ENCODE measurements around the gene SLC2A13.
"Not testable (repeated sequence)": the region's sequence is repeated elsewhere in the genome, so short reads cannot be mapped to it uniquely, and the experiment has no call there.

Gene SLC2A13

DNA sequence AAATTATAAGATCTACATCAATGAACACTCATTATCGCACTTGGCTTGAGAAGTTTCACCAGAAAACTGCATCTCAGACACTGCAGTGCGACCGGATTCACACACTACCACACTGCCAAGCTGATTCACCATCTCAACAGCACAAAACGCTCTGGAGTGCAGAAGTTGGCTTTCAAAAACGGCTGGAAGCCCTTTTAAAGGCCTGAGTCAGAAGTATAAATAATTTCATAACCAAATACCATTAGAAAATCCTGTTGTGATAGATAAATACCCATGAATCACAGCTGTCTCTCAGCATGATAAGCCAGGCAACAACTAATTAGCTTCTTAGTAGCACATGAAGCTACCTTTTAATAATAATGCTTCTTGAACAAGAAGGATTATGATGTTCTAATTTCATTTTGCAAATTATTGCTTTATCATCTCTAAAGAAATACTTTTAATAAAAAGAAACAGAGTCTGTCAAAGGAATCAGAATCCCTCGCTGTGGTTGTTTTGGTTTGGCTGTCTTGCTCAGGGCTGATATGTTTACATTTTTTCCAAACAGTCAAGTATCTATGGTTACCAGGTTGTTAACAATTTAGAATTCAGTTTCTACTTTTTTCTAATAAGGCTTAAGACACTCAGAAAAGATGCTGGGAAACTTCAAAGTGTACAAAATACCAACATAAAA is 51.2 kb downstream of the SLC2A13 start:
- H3K27me3 ChIP-seq (ENCODE audit: insufficient read depth, poor library complexity, severe bottlenecking) = no peaks in the 10 kb centered on the region
- DNase-seq (ENCODE audit: low spot score) (no peak), ATAC-seq (ENCODE audit: low read depth) (peak; percentile 70)
- H3K9me3 ChIP-seq (ENCODE audit: severe bottlenecking) = no peaks in the 10 kb centered on the region
- H3K27ac ChIP-seq (ENCODE audit: poor library complexity, severe bottlenecking) = no peak overlapping the region
- no peak for TF ChIP-seq CTCF (IDR thresholded peaks at IDR 0.05; ENCODE audit: poor library complexity, severe bottlenecking)
- H3K36me3 ChIP-seq (ENCODE audit: low read depth) = no peaks in the 10 kb centered on the region
- H3K4me3 ChIP-seq (ENCODE audit: severe bottlenecking) = no peak overlapping the region
- H3K4me1 ChIP-seq (ENCODE audit: insufficient read depth, poor library complexity, severe bottlenecking) = no peaks in the 10 kb centered on the region

DNA sequence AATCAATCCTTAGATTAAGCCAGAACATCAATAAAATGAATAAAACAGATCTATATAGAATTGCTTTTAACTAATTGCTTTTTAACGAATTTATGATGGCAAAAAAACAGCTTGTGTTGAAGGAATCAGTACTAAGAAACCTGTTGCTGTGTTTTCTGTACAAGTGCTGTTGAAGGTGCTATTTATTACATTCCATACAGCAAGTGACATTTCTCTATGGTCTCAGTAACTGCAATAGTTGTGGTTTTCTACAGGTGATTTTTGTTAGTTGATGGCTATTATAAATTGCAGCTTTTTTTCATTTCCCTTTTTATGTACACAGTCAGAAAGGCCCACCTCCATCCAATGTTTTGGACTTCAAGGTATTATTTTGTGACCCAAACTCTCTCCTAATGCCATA is 56.6 kb downstream of the SLC2A13 start:
- Histone ChIP-seq H3K36me3 (ENCODE audit: low read depth) (no peaks in the 10 kb centered on the region), H3K27me3 (ENCODE audit: insufficient read depth, poor library complexity, severe bottlenecking) (no peaks in the 10 kb centered on the region), H3K9me3 (ENCODE audit: severe bottlenecking) (no peaks in the 10 kb centered on the region), H3K27ac (ENCODE audit: poor library complexity, severe bottlenecking) (no peak overlapping the region), H3K4me3 (ENCODE audit: severe bottlenecking) (no peak overlapping the region), H3K4me1 (ENCODE audit: insufficient read depth, poor library complexity, severe bottlenecking) (no peaks in the 10 kb centered on the region)
- no peak for TF ChIP-seq CTCF (IDR thresholded peaks at IDR 0.05; ENCODE audit: poor library complexity, severe bottlenecking)
- DNase-seq (ENCODE audit: low spot score) (no peak), ATAC-seq (ENCODE audit: low read depth) (no peak)

DNA sequence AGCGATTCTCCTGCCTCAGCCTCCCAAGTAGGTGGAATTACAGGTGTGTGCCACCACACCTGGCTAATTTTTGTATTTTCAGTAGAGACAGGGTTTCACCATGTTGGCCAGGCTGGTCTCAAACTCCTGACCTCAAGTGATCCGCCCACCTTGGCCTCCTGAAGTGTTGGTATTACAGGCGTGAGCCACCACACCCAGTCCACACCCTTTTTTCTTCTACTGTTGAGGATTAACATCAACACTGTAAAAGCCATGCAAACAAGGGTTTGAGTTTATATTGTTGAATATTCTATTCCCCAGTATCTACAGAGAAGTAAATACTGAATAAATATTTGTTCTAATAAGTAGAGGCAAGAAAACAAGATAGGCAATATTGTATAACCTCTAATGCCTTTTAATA is 58.9 kb downstream of the SLC2A13 start:
- not testable (repeated sequence) for H3K9me3 ChIP-seq (ENCODE audit: severe bottlenecking); H3K27me3 ChIP-seq (ENCODE audit: insufficient read depth, poor library complexity, severe bottlenecking); H3K4me1 ChIP-seq (ENCODE audit: insufficient read depth, poor library complexity, severe bottlenecking); DNase-seq (ENCODE audit: low spot score); H3K4me3 ChIP-seq (ENCODE audit: severe bottlenecking); H3K27ac ChIP-seq (ENCODE audit: poor library complexity, severe bottlenecking); H3K36me3 ChIP-seq (ENCODE audit: low read depth); ATAC-seq (ENCODE audit: low read depth)

DNA sequence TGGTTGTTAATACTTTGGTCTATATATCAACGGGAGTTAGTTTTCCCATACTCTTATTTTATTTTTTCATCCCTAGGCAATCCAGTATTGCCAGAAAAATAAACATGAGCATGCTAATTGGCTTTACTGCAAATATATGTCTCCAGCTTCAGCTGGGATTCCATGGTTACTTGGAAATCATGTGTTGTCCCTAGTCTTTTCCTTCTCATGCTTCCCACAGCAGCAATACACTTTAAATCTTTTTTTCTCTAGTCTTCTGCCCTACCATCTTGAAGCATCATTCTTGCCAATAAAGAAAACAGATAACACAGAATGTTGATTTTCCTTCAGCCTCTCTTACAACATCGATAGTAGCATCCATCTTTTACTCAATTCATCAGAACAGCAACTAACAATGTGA is 60.2 kb downstream of the SLC2A13 start:
- no peaks in the 10 kb centered on the region for H3K27me3 ChIP-seq (ENCODE audit: insufficient read depth, poor library complexity, severe bottlenecking)
- no peak for DNase-seq (ENCODE audit: low spot score)
- H3K4me3 ChIP-seq (ENCODE audit: severe bottlenecking) = no peak overlapping the region
- ATAC-seq (ENCODE audit: low read depth) = no peak
- H3K27ac ChIP-seq (ENCODE audit: poor library complexity, severe bottlenecking) = no peak overlapping the region
- H3K9me3 ChIP-seq (ENCODE audit: severe bottlenecking) = no peaks in the 10 kb centered on the region
- H3K36me3 ChIP-seq (ENCODE audit: low read depth) = no peaks in the 10 kb centered on the region
- H3K4me1 ChIP-seq (ENCODE audit: insufficient read depth, poor library complexity, severe bottlenecking) = no peaks in the 10 kb centered on the region
- TF ChIP-seq CTCF (IDR thresholded peaks at IDR 0.05; ENCODE audit: poor library complexity, severe bottlenecking) = no peak

DNA sequence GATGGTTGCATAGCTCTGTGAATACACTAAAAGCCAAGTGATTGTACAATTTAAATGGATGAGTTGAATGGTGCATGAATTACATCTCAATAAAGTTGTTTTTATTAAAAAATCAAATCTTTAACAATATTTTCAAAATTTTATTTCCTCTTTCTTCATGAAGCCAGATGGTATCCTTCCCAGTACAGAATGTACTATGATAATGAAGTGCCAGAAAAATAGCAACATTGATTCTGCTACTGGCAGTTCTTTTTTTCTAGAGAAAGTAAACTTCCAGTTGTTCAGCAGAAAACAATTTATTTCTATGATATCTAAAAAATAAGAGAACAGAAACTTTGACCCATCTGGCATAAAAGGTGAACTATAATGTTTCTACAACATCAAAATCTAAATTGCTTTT is 61.5 kb downstream of the SLC2A13 start:
- TF ChIP-seq CTCF (IDR thresholded peaks at IDR 0.05; ENCODE audit: poor library complexity, severe bottlenecking) = no peak
- DNase-seq (ENCODE audit: low spot score) = no peak

More for the DNA sequence above, 61.5 kb downstream of the SLC2A13 start:
- Histone ChIP-seq H3K27ac (ENCODE audit: poor library complexity, severe bottlenecking) (no peak overlapping the region), H3K4me3 (ENCODE audit: severe bottlenecking) (no peak overlapping the region), H3K27me3 (ENCODE audit: insufficient read depth, poor library complexity, severe bottlenecking) (no peaks in the 10 kb centered on the region), H3K36me3 (ENCODE audit: low read depth) (no peaks in the 10 kb centered on the region), H3K4me1 (ENCODE audit: insufficient read depth, poor library complexity, severe bottlenecking) (no peaks in the 10 kb centered on the region), H3K9me3 (ENCODE audit: severe bottlenecking) (no peaks in the 10 kb centered on the region)
- ATAC-seq (ENCODE audit: low read depth) = no peak
